ENCODE results near the gene GNAO1.

GNAO1 gene

DNA sequence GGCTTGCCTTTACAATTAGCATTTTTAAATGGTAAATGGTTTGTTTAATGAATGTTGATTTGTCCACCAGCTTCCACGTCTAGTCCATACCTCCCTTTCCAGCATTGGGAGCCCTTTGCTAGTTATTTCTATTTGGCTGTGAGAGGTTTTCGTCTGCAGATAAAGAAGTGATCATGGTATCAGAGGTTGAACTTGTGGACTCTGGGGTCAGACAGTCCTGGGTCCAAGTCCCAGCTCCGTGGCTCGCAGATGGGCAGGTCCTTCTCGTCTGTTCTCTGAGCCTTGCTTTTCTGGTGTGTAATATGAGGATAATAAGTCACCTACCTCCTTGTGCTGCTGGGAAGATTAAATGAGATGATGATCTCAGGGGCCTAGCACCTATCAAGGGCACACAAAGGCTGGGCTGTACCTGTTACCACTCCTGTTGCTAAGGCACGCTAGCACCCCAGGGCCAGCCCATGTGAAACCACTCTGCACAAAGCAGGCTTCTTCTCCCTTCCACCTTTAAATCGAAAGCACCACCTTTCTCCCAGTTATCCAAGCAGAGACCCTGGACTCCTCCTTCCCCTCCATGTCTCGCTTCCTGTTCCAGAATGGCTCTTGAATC lies 103.9 kb downstream of the GNAO1 start:
- H3K27me3 ChIP-seq (ENCODE audit: control insufficient read depth in 1 of 2, insufficient read depth in 2 of 2, low read length in 2 of 2), result no peaks in the 10 kb centered on the region
- no peak overlapping the region for H3K9ac ChIP-seq (ENCODE audit: low read depth in 1 of 2, low read length in 2 of 2)
- no peaks in the 10 kb centered on the region for H3K9me3 ChIP-seq (ENCODE audit: control insufficient read depth in 1 of 2, low read length in 2 of 2)
- no peaks in the 10 kb centered on the region for H3K36me3 ChIP-seq (ENCODE audit: control insufficient read depth in 1 of 2, insufficient read depth in 2 of 2, low read length in 2 of 2)
- H3K4me1 ChIP-seq (ENCODE audit: control insufficient read depth in 1 of 2, insufficient read depth in 2 of 2, low read length in 2 of 2), result no peaks in the 10 kb centered on the region
- H3K27ac ChIP-seq (ENCODE audit: low read depth, low read length), result no peak overlapping the region
- no peak overlapping the region for H3K4me3 ChIP-seq (ENCODE audit: low read depth in 1 of 2, low read length in 2 of 2)

DNA sequence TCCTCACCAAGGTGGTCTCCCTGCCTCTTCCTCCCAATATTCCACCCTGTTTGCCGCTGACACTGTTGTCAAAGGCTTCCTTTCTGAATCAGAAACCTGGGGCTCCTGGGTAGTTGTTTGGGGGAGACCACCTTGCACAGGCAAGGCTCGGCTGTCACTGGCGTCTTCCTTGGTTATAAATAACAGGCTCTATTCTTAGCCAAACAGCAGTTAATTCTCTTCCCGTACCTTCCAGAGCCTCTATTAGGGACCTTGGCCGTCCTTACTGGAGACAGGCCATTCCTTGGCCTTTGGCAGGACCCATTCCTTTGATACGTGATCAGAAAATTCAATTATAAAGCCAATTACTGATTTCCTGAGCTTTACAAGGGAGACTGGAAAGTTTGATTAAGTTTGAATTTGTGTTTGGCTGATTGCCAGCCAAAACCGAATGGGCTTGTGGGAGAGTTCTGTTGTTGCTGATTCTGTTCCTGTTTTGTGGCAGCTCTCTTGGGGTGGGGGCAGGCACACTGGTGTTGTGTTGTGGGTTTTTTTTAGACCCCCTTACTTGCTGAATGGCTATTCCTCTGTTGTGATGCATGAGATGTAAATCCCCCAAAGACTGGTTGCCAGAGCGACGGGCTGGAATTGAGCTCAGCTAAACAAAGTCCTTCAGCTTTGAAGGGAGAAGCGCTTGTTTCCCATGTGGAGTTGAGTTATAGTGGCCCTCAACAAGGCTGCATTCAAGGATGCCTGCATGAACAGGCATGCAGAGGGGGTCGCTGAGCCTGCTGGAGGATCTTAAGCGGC lies 104.6 kb downstream of the GNAO1 start:
- Histone ChIP-seq H3K27ac (ENCODE audit: low read depth, low read length) (no peak overlapping the region), H3K27me3 (ENCODE audit: control insufficient read depth in 1 of 2, insufficient read depth in 2 of 2, low read length in 2 of 2) (no peaks in the 10 kb centered on the region), H3K4me1 (ENCODE audit: control insufficient read depth in 1 of 2, insufficient read depth in 2 of 2, low read length in 2 of 2) (no peaks in the 10 kb centered on the region), H3K9me3 (ENCODE audit: control insufficient read depth in 1 of 2, low read length in 2 of 2) (no peaks in the 10 kb centered on the region), H3K4me3 (ENCODE audit: low read depth in 1 of 2, low read length in 2 of 2) (no peak overlapping the region), H3K9ac (ENCODE audit: low read depth in 1 of 2, low read length in 2 of 2) (no peak overlapping the region), H3K36me3 (ENCODE audit: control insufficient read depth in 1 of 2, insufficient read depth in 2 of 2, low read length in 2 of 2) (no peaks in the 10 kb centered on the region)

DNA sequence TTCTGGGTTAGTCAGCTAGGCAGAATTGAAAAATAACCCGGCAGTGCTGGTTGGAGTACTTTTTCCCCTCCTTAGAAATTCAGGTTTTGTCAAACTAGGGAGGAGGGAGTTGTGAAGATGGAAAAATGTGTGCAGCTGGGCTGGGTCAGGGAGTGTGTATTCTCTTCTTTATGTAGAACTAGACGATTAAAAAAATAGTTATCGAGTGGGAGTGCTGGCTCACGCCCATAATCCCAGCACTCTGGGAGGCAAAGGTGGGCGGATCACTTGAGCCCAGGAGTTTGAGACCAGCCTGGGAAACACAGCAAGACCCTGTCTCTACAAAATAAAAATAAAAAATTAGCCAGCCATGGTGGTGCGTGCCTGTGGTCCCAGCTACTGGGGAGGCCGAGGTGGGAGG lies 106.4 kb downstream of the GNAO1 start:
- Histone ChIP-seq H3K27ac (ENCODE audit: low read depth, low read length) (no peak overlapping the region), H3K4me3 (ENCODE audit: low read depth in 1 of 2, low read length in 2 of 2) (no peak overlapping the region), H3K4me1 (ENCODE audit: control insufficient read depth in 1 of 2, insufficient read depth in 2 of 2, low read length in 2 of 2) (no peaks in the 10 kb centered on the region), H3K9me3 (ENCODE audit: control insufficient read depth in 1 of 2, low read length in 2 of 2) (no peaks in the 10 kb centered on the region), H3K27me3 (ENCODE audit: control insufficient read depth in 1 of 2, insufficient read depth in 2 of 2, low read length in 2 of 2) (no peaks in the 10 kb centered on the region), H3K36me3 (ENCODE audit: control insufficient read depth in 1 of 2, insufficient read depth in 2 of 2, low read length in 2 of 2) (no peaks in the 10 kb centered on the region), H3K9ac (ENCODE audit: low read depth in 1 of 2, low read length in 2 of 2) (no peak overlapping the region)

DNA sequence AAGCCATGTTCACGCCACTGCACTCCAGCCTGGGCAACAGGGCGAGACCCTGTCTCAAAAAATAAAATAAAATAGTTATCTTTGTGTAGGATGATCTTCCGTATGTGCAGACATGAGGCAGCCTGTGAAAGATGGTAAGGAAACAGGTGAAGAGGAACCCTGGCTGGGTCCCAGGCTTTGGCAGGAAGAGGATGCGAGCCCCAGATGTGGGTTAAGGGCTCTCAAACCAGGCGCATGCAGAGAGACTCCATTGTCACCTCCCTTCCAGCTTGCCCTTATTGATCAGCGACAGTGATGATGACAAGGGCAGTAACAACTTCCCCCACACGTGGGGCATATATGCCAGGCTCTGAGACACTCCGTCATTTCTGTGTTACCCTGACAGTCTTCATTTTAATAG lies 106.8 kb downstream of the GNAO1 start:
- Histone ChIP-seq H3K27me3 (ENCODE audit: control insufficient read depth in 1 of 2, insufficient read depth in 2 of 2, low read length in 2 of 2) (no peaks in the 10 kb centered on the region), H3K4me1 (ENCODE audit: control insufficient read depth in 1 of 2, insufficient read depth in 2 of 2, low read length in 2 of 2) (no peaks in the 10 kb centered on the region), H3K36me3 (ENCODE audit: control insufficient read depth in 1 of 2, insufficient read depth in 2 of 2, low read length in 2 of 2) (no peaks in the 10 kb centered on the region), H3K9me3 (ENCODE audit: control insufficient read depth in 1 of 2, low read length in 2 of 2) (no peaks in the 10 kb centered on the region), H3K27ac (ENCODE audit: low read depth, low read length) (no peak overlapping the region), H3K9ac (ENCODE audit: low read depth in 1 of 2, low read length in 2 of 2) (no peak overlapping the region), H3K4me3 (ENCODE audit: low read depth in 1 of 2, low read length in 2 of 2) (no peak overlapping the region)

DNA sequence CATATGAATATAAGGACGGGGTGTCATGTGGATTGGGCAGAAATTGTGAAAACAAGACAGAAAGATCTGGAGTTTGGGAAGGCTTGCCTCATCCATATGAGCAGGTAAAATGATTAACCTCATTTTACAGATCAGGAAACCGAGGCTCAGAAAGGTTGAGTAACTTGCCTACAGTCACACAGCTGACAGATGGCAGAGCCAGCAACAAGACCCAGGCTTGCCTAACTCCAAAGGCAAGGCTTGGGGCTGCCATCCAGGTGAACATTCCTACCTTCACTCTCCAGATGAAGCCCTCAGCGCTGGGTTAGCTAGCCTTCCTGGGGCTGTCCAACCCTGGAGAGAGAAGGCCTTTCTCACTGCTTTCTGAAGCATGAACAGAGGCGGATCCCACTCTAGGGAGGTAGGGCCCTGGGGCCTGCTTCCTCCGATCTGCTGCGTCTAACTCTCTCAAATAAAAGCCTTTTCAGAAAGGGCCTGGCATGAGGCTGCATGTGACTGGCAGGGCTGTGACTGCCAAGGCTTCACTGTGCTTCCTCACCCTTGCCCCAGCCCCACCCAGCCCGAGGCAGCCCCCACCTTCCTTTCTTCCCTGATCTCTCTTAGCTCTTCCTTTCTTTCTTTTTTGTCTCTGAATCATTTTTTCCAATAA lies 107.8 kb downstream of the GNAO1 start:
- Histone ChIP-seq H3K36me3 (ENCODE audit: control insufficient read depth in 1 of 2, insufficient read depth in 2 of 2, low read length in 2 of 2) (no peaks in the 10 kb centered on the region), H3K27ac (ENCODE audit: low read depth, low read length) (no peak overlapping the region), H3K4me1 (ENCODE audit: control insufficient read depth in 1 of 2, insufficient read depth in 2 of 2, low read length in 2 of 2) (no peaks in the 10 kb centered on the region), H3K9ac (ENCODE audit: low read depth in 1 of 2, low read length in 2 of 2) (no peak overlapping the region), H3K27me3 (ENCODE audit: control insufficient read depth in 1 of 2, insufficient read depth in 2 of 2, low read length in 2 of 2) (no peaks in the 10 kb centered on the region), H3K9me3 (ENCODE audit: control insufficient read depth in 1 of 2, low read length in 2 of 2) (no peaks in the 10 kb centered on the region), H3K4me3 (ENCODE audit: low read depth in 1 of 2, low read length in 2 of 2) (no peak overlapping the region)

DNA sequence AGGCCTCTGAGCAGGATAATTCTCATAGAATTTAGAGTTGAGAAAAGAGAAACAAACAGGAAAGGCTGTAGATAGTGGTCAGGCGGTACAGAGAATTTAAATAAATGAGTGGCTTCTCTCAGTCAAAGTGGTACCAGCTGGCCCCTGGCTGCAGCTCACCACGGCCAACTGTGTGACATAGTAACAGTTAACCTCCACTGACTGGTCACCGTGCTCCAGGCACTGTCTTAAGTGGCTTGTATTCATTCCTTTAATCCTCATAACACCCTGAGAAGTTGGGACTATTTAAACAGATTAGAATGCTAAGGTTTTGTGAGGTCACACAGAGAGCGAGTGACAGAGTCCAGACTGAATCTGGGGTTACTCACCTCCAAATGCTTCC lies 108.9 kb downstream of the GNAO1 start:
- H3K9me3 ChIP-seq (ENCODE audit: control insufficient read depth in 1 of 2, low read length in 2 of 2), result no peaks in the 10 kb centered on the region
- no peak overlapping the region for H3K4me3 ChIP-seq (ENCODE audit: low read depth in 1 of 2, low read length in 2 of 2)
- no peaks in the 10 kb centered on the region for H3K36me3 ChIP-seq (ENCODE audit: control insufficient read depth in 1 of 2, insufficient read depth in 2 of 2, low read length in 2 of 2)
- no peaks in the 10 kb centered on the region for H3K27me3 ChIP-seq (ENCODE audit: control insufficient read depth in 1 of 2, insufficient read depth in 2 of 2, low read length in 2 of 2)
- H3K4me1 ChIP-seq (ENCODE audit: control insufficient read depth in 1 of 2, insufficient read depth in 2 of 2, low read length in 2 of 2), result no peaks in the 10 kb centered on the region
- H3K27ac ChIP-seq (ENCODE audit: low read depth, low read length), result no peak overlapping the region
- H3K9ac ChIP-seq (ENCODE audit: low read depth in 1 of 2, low read length in 2 of 2), result no peak overlapping the region

DNA sequence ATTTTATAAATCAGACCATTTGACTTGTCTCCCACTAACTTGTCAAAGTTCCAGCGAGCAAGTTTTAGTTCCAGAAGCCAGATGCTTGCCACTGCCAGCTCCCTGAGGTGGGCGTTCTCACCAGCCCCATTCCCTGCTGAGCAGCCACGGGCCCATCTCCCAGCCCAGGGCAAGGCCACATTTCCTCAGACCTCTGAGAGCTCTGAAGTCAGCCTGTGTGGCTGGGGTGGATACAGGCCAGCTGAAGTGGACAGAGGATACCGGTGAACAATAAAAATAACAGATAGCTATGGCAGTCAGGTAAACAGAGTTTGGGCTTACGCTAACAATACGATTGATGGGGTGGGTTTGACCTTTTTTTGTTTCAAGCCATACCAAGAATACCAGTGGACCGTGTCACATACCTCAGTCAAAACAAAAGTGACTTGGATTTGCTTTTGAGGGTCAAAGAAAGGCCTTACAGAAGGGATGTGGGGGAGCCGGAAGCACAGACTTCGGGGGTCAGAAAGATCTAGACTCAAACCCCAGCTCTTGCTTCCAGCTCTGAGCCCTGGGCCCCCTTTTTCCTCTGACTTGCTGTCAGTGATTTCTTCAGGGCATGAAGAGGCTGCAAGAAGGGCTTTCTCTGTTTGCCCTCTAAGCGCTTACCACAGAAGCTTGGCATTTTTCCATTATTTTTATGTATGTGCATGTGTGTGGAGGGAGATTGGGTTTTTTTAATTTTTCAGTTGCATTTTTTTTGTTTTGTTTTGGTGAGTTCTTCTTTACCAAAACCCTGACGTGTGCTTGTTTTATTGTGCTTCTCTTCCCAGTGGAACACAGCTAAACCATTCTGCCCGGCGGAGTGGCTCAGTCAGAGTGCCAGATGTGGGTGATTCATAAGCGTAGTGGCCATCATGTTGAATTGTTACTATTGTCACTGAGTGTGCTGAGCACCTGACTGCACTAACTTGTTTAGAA lies 109.9 kb downstream of the GNAO1 start:
- H3K9me3 ChIP-seq (ENCODE audit: control insufficient read depth in 1 of 2, low read length in 2 of 2), result no peaks in the 10 kb centered on the region
- H3K9ac ChIP-seq (ENCODE audit: low read depth in 1 of 2, low read length in 2 of 2), result no peak overlapping the region
- no peaks in the 10 kb centered on the region for H3K36me3 ChIP-seq (ENCODE audit: control insufficient read depth in 1 of 2, insufficient read depth in 2 of 2, low read length in 2 of 2)
- no peak overlapping the region for H3K4me3 ChIP-seq (ENCODE audit: low read depth in 1 of 2, low read length in 2 of 2)
- H3K27me3 ChIP-seq (ENCODE audit: control insufficient read depth in 1 of 2, insufficient read depth in 2 of 2, low read length in 2 of 2), result no peaks in the 10 kb centered on the region
- H3K27ac ChIP-seq (ENCODE audit: low read depth, low read length), result no peak overlapping the region
- no peaks in the 10 kb centered on the region for H3K4me1 ChIP-seq (ENCODE audit: control insufficient read depth in 1 of 2, insufficient read depth in 2 of 2, low read length in 2 of 2)

- Histone ChIP-seq H3K9me3 (ENCODE audit: control insufficient read depth in 1 of 2, low read length in 2 of 2) (no peaks in the 10 kb centered on the region), H3K36me3 (ENCODE audit: control insufficient read depth in 1 of 2, insufficient read depth in 2 of 2, low read length in 2 of 2) (no peaks in the 10 kb centered on the region), H3K4me3 (ENCODE audit: low read depth in 1 of 2, low read length in 2 of 2) (no peak overlapping the region), H3K4me1 (ENCODE audit: control insufficient read depth in 1 of 2, insufficient read depth in 2 of 2, low read length in 2 of 2) (no peaks in the 10 kb centered on the region), H3K27ac (ENCODE audit: low read depth, low read length) (no peak overlapping the region), H3K27me3 (ENCODE audit: control insufficient read depth in 1 of 2, insufficient read depth in 2 of 2, low read length in 2 of 2) (no peaks in the 10 kb centered on the region), H3K9ac (ENCODE audit: low read depth in 1 of 2, low read length in 2 of 2) (no peak overlapping the region)
Observed at GRCh38 chr16:56302506-56302905, 111.2 kb downstream of the GNAO1 start.

- H3K36me3 ChIP-seq (ENCODE audit: control insufficient read depth in 1 of 2, insufficient read depth in 2 of 2, low read length in 2 of 2), result no peaks in the 10 kb centered on the region
- no peak overlapping the region for H3K9ac ChIP-seq (ENCODE audit: low read depth in 1 of 2, low read length in 2 of 2)
- no peaks in the 10 kb centered on the region for H3K4me1 ChIP-seq (ENCODE audit: control insufficient read depth in 1 of 2, insufficient read depth in 2 of 2, low read length in 2 of 2)
- H3K9me3 ChIP-seq (ENCODE audit: control insufficient read depth in 1 of 2, low read length in 2 of 2), result no peaks in the 10 kb centered on the region
- no peaks in the 10 kb centered on the region for H3K27me3 ChIP-seq (ENCODE audit: control insufficient read depth in 1 of 2, insufficient read depth in 2 of 2, low read length in 2 of 2)
- no peak overlapping the region for H3K4me3 ChIP-seq (ENCODE audit: low read depth in 1 of 2, low read length in 2 of 2)
- H3K27ac ChIP-seq (ENCODE audit: low read depth, low read length), result no peak overlapping the region
Observed at GRCh38 chr16:56303066-56303715, 111.9 kb downstream of the GNAO1 start.

Data from duodenal mucosa (tissue), 2 donors.